Measurements from ENCODE around the gene SMYD3.

- TF ChIP-seq CTCF (conservative IDR thresholded peaks at IDR 0.05 in 1 of 2, IDR thresholded peaks at IDR 0.05 in 1 of 2; ENCODE audit: low read depth in 1 of 2, low read length in 2 of 2) = no peak
- TF ChIP-seq EZH2 (IDR thresholded peaks at IDR 0.05; ENCODE audit: low read length, missing control alignments) = no peak
Measured at GRCh38 chr1:246319083-246319714, 187.9 kb downstream of the SMYD3 start.
